Astrocyte (in vitro differentiated cells and primary cell): Measurements from ENCODE around the gene MPP3. TPM values are rescaled to one million over a fixed set of nuclear protein-coding genes. Genes with fewer than 3 reads are reported as not detected.

Experiments
- DNase-seq: peaks from one replicate; pipeline ENCODE4 v3.0.0-alpha.2; 2010; ENCODE audit warnings: low read depth
- FAIRE-seq: peaks from 2 replicates; lab custom pipeline; 2011; peaks lifted over from hg19 to GRCh38; lab: Jason Lieb, UNC
- H2AFZ ChIP-seq: 2 replicates; pipeline ENCODE4 v1.6.0; 2012; ENCODE audit warnings: low read depth, low read length, inconsistent platforms
- H3K27ac ChIP-seq: 2 replicates; pipeline ENCODE4 v1.5.1; 2011; ENCODE audit warnings: low read depth, low read length, inconsistent platforms
- H3K27me3 ChIP-seq: 2 replicates; pipeline ENCODE4 v1.6.0; 2011; ENCODE audit warnings: low read length, inconsistent platforms; ENCODE audit not compliant: insufficient read depth
- H3K36me3 ChIP-seq: 2 replicates; pipeline ENCODE4 v1.5.1; 2011; ENCODE audit warnings: low read length, inconsistent platforms; ENCODE audit not compliant: insufficient read depth
- H3K4me1 ChIP-seq: 2 replicates; pipeline ENCODE4 v1.5.1; 2011; ENCODE audit warnings: low read length, inconsistent platforms; ENCODE audit not compliant: insufficient read depth
- H3K4me2 ChIP-seq: 2 replicates; pipeline ENCODE4 v1.6.0; 2012; ENCODE audit warnings: low read length, inconsistent platforms
- H3K4me3 ChIP-seq: 2 replicates; pipeline ENCODE4 v1.5.1; 2011; ENCODE audit warnings: low read depth, mild to moderate bottlenecking, low read length, inconsistent platforms; ENCODE audit not compliant: insufficient read depth
- H3K79me2 ChIP-seq: 2 replicates; pipeline ENCODE4 v1.6.0; 2012; ENCODE audit warnings: mild to moderate bottlenecking, low read length, inconsistent platforms; ENCODE audit not compliant: insufficient read depth
- H3K9ac ChIP-seq: 2 replicates; pipeline ENCODE4 v1.6.0; 2012; ENCODE audit warnings: mild to moderate bottlenecking, low read length, inconsistent platforms
- H3K9me3 ChIP-seq: 2 replicates; pipeline ENCODE4 v1.5.1; 2012; ENCODE audit warnings: low read depth, mild to moderate bottlenecking, low read length, inconsistent platforms; ENCODE audit not compliant: insufficient read depth
- H4K20me1 ChIP-seq: 2 replicates; pipeline ENCODE4 v1.6.0; 2012; ENCODE audit warnings: low read length, inconsistent platforms; ENCODE audit not compliant: insufficient read depth
- H3K27ac Mint-ChIP-seq: one replicate; pipeline ENCODE4 v1.8.0; 2021; ENCODE audit warnings: mild to moderate bottlenecking, mixed read lengths; ENCODE audit not compliant: unreplicated experiment
- H3K27me3 Mint-ChIP-seq: one replicate; pipeline ENCODE4 v1.8.0; 2021; ENCODE audit warnings: low read depth, mixed read lengths; ENCODE audit not compliant: unreplicated experiment
- H3K36me3 Mint-ChIP-seq: one replicate; pipeline ENCODE4 v1.8.0; 2021; ENCODE audit warnings: low read depth, mixed read lengths; ENCODE audit not compliant: unreplicated experiment
- H3K4me1 Mint-ChIP-seq: one replicate; pipeline ENCODE4 v1.8.0; 2021; ENCODE audit warnings: low read depth, mixed read lengths; ENCODE audit not compliant: unreplicated experiment
- H3K4me3 Mint-ChIP-seq: one replicate; pipeline ENCODE4 v1.8.0; 2021; ENCODE audit warnings: mild to moderate bottlenecking, moderate library complexity, mixed read lengths; ENCODE audit not compliant: unreplicated experiment
- H3K9me3 Mint-ChIP-seq: one replicate; pipeline ENCODE4 v1.8.0; 2021; ENCODE audit warnings: mild to moderate bottlenecking, mixed read lengths; ENCODE audit not compliant: unreplicated experiment
- CTCF ChIP-seq: IDR thresholded peaks from 2 replicates; pipeline ENCODE4 v1.5.1; 2011; ENCODE audit warnings: low read depth, mild to moderate bottlenecking, inconsistent platforms, low read length, moderate library complexity; ENCODE audit not compliant: insufficient read depth
- EZH2 ChIP-seq: IDR thresholded peaks from 2 replicates; pipeline ENCODE4 v1.6.1; 2012; ENCODE audit warnings: mild to moderate bottlenecking, low read length, inconsistent platforms; ENCODE audit not compliant: insufficient read depth
- total RNA-seq: library from RNA; stranded (reverse); gene quantifications from 2 replicates; pipeline ENCODE4 v1.2.1, GENCODE V29; 2021

MPP3 gene
- total RNA-seq, 1 donor from 2014 or later, result 6.5 TPM

- Histone ChIP-seq H3K27me3 (no peaks in the 10 kb centered on the region), H3K79me2 (no peaks in the 10 kb centered on the region), H3K4me3 (no peak overlapping the region), H3K9ac (no peak overlapping the region), H3K9me3 (no peaks in the 10 kb centered on the region), H2AFZ (no peak overlapping the region), H3K4me1 (peaks cover 11% of the 10 kb centered on the region), H3K36me3 (peaks cover 8% of the 10 kb centered on the region), H4K20me1 (no peaks in the 10 kb centered on the region), H3K4me2 (no peak overlapping the region), H3K27ac (no peak overlapping the region)
- no peaks in the 10 kb centered on the region for H3K9me3 Mint-ChIP-seq
- H3K4me3 Mint-ChIP-seq, result no peak overlapping the region
- no peak for TF ChIP-seq CTCF
- no peak for TF ChIP-seq EZH2
- H3K4me1 Mint-ChIP-seq, result peaks cover 6% of the 10 kb centered on the region
- FAIRE-seq, result no peak
- H3K27ac Mint-ChIP-seq, result no peak overlapping the region
- no peaks in the 10 kb centered on the region for H3K27me3 Mint-ChIP-seq
- H3K36me3 Mint-ChIP-seq, result peaks cover 20% of the 10 kb centered on the region
- DNase-seq, result no peak
These were observed 18.9 kb downstream of the MPP3 start for GRCh38 chr17:43814026-43814425.

DNA sequence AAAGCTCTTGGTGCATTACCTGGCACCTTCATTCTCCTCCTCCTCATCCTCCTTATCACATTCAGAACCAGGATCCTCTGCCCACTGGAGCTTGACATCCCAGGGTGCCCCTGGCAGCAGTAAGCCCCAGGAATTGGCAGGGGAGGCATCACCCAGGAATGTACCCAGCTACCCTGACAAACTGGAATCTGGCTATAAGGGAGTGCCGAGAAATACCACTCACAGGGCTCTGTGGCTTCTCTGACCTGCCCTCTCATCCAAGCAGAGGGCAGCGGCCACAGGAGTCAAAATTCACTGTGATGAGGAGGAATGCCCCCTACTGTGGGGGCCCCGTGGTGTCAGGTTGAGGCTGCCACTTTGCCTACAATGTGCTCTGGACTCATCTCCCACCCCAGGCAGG lies 19.6 kb downstream of the MPP3 start:
- TF ChIP-seq CTCF (no peak), EZH2 (no peak)
- peaks cover 9% of the 10 kb centered on the region for H3K36me3 ChIP-seq
- Mint-ChIP-seq H3K27me3 (no peaks in the 10 kb centered on the region), H3K27ac (no peak overlapping the region), H3K4me1 (peaks cover 6% of the 10 kb centered on the region), H3K4me3 (no peak overlapping the region), H3K36me3 (peaks cover 21% of the 10 kb centered on the region), H3K9me3 (no peaks in the 10 kb centered on the region)
- H3K9me3 ChIP-seq, result no peaks in the 10 kb centered on the region
- peaks cover 11% of the 10 kb centered on the region for H3K4me1 ChIP-seq
- H3K9ac ChIP-seq, result no peak overlapping the region
- no peak for FAIRE-seq
- no peak overlapping the region for H2AFZ ChIP-seq
- H4K20me1 ChIP-seq, result no peaks in the 10 kb centered on the region
- H3K27me3 ChIP-seq, result no peaks in the 10 kb centered on the region
- H3K4me3 ChIP-seq, result no peak overlapping the region
- no peaks in the 10 kb centered on the region for H3K79me2 ChIP-seq
- no peak overlapping the region for H3K27ac ChIP-seq
- DNase-seq, result no peak
- H3K4me2 ChIP-seq, result no peak overlapping the region

GRCh38 chr17:43812396-43813265 lies 20.3 kb downstream of the MPP3 start:
- TF ChIP-seq EZH2 (no peak), CTCF (no peak)
- Mint-ChIP-seq H3K36me3 (peaks cover 21% of the 10 kb centered on the region), H3K4me1 (peaks cover 9% of the 10 kb centered on the region), H3K9me3 (no peaks in the 10 kb centered on the region), H3K27me3 (no peaks in the 10 kb centered on the region), H3K4me3 (no peak overlapping the region), H3K27ac (no peak overlapping the region)
- H3K79me2 ChIP-seq, result no peaks in the 10 kb centered on the region
- no peak overlapping the region for H3K4me2 ChIP-seq
- no peak overlapping the region for H3K4me3 ChIP-seq
- FAIRE-seq (no peak), DNase-seq (no peak)
- no peak overlapping the region for H3K27ac ChIP-seq
- H4K20me1 ChIP-seq, result no peaks in the 10 kb centered on the region
- H3K9ac ChIP-seq, result no peak overlapping the region
- H3K27me3 ChIP-seq, result no peaks in the 10 kb centered on the region
- no peaks in the 10 kb centered on the region for H3K9me3 ChIP-seq
- no peak overlapping the region for H2AFZ ChIP-seq
- H3K4me1 ChIP-seq, result peaks cover 11% of the 10 kb centered on the region
- H3K36me3 ChIP-seq, result peaks cover 9% of the 10 kb centered on the region
